Activated CD8-positive, alpha-beta T cell treated with anti-CD3 and anti-CD28 coated beads for 36 hours (primary cell): ENCODE data around the gene MEG3. TPM values are rescaled to one million over a fixed set of nuclear protein-coding genes. Genes with fewer than 3 reads are reported as not detected.

Source experiments
- ATAC-seq: fragments of 200-7000 bp; cut with Tn5 transposase; one replicate; pipeline ENCODE4 v1.10.0; 2021; ENCODE audit warnings: mild to moderate bottlenecking, moderate library complexity
- CTCF ChIA-PET: fragments of 350-600 bp; sonication (Branson Sonifier 250); formaldehyde crosslinking; loops from one replicate; lab custom pipeline; 2021; ENCODE audit warnings: antibody characterized with exemption; lab: Charles Lee
- POLR2A ChIA-PET: fragments of 350-600 bp; sonication (Branson Sonifier 250); formaldehyde crosslinking; loops from one replicate; lab custom pipeline; 2021; ENCODE audit warnings: antibody characterized with exemption; lab: Charles Lee
- DNase-seq: peaks from one replicate; pipeline ENCODE4 v3.0.0-alpha.2; 2020
- H3K27ac Mint-ChIP-seq: one replicate; pipeline ENCODE4 v1.8.0; 2021; ENCODE audit warnings: mild to moderate bottlenecking, mixed read lengths
- H3K27me3 Mint-ChIP-seq: one replicate; pipeline ENCODE4 v1.8.0; 2021; ENCODE audit warnings: mixed read lengths
- H3K36me3 Mint-ChIP-seq: one replicate; pipeline ENCODE4 v1.8.0; 2021; ENCODE audit warnings: low read depth, mixed read lengths
- H3K4me1 Mint-ChIP-seq: one replicate; pipeline ENCODE4 v1.8.0; 2021; ENCODE audit warnings: low read depth, mixed read lengths
- H3K4me3 Mint-ChIP-seq: one replicate; pipeline ENCODE4 v1.8.0; 2021; ENCODE audit warnings: mild to moderate bottlenecking, moderate library complexity, mixed read lengths
- H3K9me3 Mint-ChIP-seq: one replicate; pipeline ENCODE4 v1.8.0; 2021; ENCODE audit warnings: mixed read lengths
- intact Hi-C: fragments of 100-400 bp; cut with micrococcal nuclease; formaldehyde crosslinking; loops from one replicate; pipeline ENCODE4 v1.10.0; 2022
- total RNA-seq, 2 experiments: library from RNA; stranded (reverse); gene quantifications; one replicate each; pipeline ENCODE4 v1.2.3, GENCODE V29; 2021
- TF ChIP-seq, protein P1 (sequence below): fragments of 200-600 bp; IDR thresholded peaks from one replicate; pipeline ENCODE4 v1.8.0; 2022; ENCODE audit warnings: antibody characterized with exemption, mild to moderate bottlenecking

MEG3 gene
- total RNA-seq, 2 experiments from 2014 or later: not detected

DNA sequence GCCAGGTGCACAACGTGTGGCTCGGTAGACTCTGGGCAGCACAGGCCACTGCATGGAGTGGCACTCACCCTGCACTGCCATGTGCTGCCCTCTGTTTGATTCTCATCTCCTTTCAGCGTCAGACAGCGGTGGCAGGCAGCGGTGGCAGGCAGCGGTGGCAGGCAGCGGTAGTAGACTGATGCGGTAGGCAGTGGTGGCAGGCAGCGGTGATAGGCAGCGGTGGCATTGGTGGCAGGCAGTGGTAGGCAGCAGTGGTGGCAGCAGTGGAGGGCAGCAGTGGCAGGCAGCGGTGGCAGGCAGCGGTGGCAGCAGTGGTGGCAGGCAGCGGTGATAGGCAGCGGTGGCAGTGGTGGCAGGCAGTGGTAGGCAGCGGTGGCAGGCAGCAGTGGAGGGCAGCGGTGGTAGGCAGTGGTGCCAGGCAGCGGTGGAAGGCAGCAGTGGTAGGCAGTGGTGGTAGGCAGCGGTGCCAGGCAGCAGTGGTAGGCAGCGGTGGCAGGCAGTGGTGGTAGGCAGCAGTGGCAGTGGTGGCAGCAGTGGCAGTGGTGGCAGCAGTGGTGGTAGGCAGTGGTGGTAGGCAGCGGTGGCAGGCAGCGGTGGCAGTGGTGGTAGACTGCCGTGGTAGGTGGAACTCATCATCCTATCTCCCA, 6.0 kb upstream of the MEG3 start:
- Mint-ChIP-seq H3K9me3 (no peaks in the 10 kb centered on the region), H3K4me3 (no peak overlapping the region), H3K4me1 (peaks cover 2% of the 10 kb centered on the region), H3K27ac (no peak overlapping the region), H3K27me3 (peaks cover 12% of the 10 kb centered on the region), H3K36me3 (no peaks in the 10 kb centered on the region)
- ChIA-PET POLR2A (no interaction called here), CTCF (no interaction called here)
- DNase-seq (no peak), ATAC-seq (no peak)
- intact Hi-C loops: no loop called here
- TF ChIP-seq, protein P1, sequence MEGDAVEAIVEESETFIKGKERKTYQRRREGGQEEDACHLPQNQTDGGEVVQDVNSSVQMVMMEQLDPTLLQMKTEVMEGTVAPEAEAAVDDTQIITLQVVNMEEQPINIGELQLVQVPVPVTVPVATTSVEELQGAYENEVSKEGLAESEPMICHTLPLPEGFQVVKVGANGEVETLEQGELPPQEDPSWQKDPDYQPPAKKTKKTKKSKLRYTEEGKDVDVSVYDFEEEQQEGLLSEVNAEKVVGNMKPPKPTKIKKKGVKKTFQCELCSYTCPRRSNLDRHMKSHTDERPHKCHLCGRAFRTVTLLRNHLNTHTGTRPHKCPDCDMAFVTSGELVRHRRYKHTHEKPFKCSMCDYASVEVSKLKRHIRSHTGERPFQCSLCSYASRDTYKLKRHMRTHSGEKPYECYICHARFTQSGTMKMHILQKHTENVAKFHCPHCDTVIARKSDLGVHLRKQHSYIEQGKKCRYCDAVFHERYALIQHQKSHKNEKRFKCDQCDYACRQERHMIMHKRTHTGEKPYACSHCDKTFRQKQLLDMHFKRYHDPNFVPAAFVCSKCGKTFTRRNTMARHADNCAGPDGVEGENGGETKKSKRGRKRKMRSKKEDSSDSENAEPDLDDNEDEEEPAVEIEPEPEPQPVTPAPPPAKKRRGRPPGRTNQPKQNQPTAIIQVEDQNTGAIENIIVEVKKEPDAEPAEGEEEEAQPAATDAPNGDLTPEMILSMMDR: no peak

DNA sequence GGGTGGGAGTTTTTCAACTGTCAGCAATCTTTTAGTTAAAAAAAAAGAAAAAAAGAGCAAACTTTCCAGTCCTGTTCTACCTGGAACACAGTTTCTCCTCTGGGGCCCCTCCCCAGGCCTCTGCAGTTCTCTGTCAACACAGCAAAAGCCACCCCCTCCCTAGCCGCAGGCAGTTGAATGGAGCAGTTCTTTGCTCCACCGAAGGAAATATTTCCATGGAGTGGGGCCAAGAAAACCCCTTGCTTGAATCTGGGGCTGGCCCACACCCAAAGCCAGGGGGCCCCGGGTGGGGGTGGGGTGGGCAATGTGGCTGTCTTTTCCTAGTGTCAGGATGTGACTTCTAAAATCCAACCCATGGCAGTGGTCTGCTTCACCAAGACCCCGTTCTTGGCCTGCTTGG, 5.0 kb upstream of the MEG3 start:
- ChIA-PET CTCF (no interaction called here), POLR2A (no interaction called here)
- no peaks in the 10 kb centered on the region for H3K9me3 Mint-ChIP-seq
- DNase-seq (no peak), ATAC-seq (no peak)
- peaks cover 20% of the 10 kb centered on the region for H3K27me3 Mint-ChIP-seq
- no peak overlapping the region for H3K27ac Mint-ChIP-seq
- intact Hi-C loops: no loop called here
- TF ChIP-seq, protein P1: no peak
- H3K4me1 Mint-ChIP-seq: peaks cover 2% of the 10 kb centered on the region
- no peak overlapping the region for H3K4me3 Mint-ChIP-seq
- no peaks in the 10 kb centered on the region for H3K36me3 Mint-ChIP-seq

DNA sequence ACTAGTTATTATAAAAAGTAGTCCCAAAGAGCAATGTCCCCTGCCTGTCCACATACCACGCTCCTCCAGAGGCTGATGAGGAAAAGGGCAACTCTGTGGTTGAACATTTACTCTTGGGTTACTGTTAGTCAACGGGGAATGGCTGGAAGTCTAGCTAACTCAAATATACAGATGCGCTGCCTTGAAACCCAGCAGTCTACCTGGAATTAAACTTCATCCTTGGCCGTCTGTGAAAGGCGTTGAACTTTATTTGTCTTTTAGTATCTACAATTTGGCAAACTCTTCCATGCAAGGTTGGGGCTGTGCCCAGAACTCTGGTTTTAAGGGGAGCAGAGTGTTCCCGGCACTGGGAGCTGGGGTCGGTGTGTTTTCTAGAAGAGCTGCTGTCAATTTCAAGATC, 3.9 kb upstream of the MEG3 start:
- POLR2A ChIA-PET: no interaction called here
- intact Hi-C loops: no loop called here
- Mint-ChIP-seq H3K4me1 (peaks cover 5% of the 10 kb centered on the region), H3K27ac (no peak overlapping the region), H3K36me3 (no peaks in the 10 kb centered on the region), H3K4me3 (no peak overlapping the region), H3K9me3 (no peaks in the 10 kb centered on the region), H3K27me3 (peaks cover 29% of the 10 kb centered on the region)
- TF ChIP-seq, protein P1: no peak
- ATAC-seq (no peak), DNase-seq (no peak)
- CTCF ChIA-PET: no interaction called here

DNA sequence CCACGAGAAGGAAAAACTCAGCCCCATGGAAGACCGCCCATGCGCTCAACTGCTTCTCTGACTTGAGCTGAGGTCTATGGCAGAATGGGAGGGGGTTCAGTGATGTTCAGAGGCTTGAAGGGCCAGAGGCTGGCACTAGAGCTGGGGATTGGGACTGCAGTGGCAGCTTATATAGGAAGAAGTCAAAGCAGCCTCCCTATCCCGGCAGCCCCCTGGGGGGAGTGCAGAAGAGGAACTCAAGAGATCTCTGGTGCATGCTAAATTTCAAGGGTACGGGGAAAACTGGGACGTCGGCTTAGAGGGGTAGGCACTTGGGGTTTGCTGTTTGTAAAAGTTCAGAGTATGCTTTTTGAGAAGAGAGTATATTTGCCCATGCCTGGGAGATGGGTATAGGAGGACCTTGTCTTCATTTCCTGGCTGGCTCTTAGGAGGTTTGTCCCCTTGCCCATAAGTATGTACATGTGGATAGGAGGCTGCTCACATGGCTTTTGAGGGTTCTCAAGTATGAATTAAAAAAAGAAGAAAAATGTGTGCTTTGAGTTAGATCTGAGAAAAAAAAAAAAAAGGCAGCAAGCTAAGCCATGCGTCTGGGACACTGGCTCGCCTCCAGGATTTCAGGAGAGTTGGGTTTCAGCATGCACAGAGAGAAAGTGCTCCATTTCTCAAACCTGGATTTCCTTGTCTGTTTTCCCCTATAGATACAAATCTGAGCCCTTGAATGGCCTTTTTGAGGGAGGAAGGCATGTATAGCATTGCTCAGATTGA, 3.2 kb upstream of the MEG3 start:
- Mint-ChIP-seq H3K27ac (no peak overlapping the region), H3K4me1 (peaks cover 5% of the 10 kb centered on the region), H3K9me3 (peaks cover 3% of the 10 kb centered on the region), H3K36me3 (no peaks in the 10 kb centered on the region), H3K27me3 (peaks cover 34% of the 10 kb centered on the region), H3K4me3 (no peak overlapping the region)
- CTCF ChIA-PET: interaction anchor here (0.9 kb wide), 1 partner anchor 113 kb away, joined by 3 read pairs; no protein-coding TSS in a partner anchor
- TF ChIP-seq, protein P1: no peak
- DNase-seq (no peak), ATAC-seq (no peak)
- intact Hi-C loops: no loop called here
- POLR2A ChIA-PET: no interaction called here

DNA sequence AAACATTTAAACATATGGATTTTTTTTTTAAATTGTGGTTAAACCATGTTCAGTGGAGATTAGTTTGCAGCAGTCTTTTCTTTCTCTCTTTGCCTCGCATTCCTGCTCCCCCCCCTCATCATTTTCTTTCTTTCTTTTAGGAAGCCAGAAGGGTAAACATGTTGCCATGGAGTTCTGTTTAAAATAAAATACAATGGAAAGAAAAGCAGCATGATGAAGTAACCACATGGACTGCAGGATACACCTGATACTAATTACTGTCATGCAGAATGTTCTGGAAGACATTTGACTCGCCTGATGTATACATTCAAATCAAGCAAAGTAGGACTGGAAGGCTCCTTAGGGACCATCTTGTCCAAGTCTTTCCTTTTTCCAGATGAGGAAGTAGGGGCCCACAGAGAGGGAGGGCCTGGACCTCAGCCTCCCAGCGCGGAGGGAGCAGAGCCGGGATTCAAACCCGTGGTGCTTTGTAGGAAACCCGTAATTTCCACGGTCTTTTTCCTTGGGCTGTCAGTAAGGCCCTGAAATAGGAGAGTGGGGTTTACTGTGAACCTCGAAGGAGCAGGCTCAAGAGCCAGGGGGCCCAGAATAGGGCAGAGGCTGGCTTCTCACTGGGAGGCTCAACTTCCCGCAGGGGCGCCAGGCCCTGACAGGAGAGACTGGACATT, 2.4 kb upstream of the MEG3 start:
- Mint-ChIP-seq H3K27me3 (peaks cover 34% of the 10 kb centered on the region), H3K9me3 (peaks cover 3% of the 10 kb centered on the region), H3K4me3 (no peak overlapping the region), H3K27ac (no peak overlapping the region), H3K4me1 (peaks cover 5% of the 10 kb centered on the region), H3K36me3 (no peaks in the 10 kb centered on the region)
- ATAC-seq (no peak), DNase-seq (no peak)
- TF ChIP-seq, protein P1: no peak
- ChIA-PET CTCF (interaction anchor here (0.9 kb wide), 1 partner anchor 113 kb away, joined by 3 read pairs; no protein-coding TSS in a partner anchor), POLR2A (no interaction called here)
- intact Hi-C loops: no loop called here
